NB4 (cell line): ENCODE measurements around the gene C6.

Experiments used
- CTCF ChIP-seq: IDR thresholded peaks from one replicate; pipeline ENCODE4 v1.5.1; 2012; ENCODE audit warnings: low read depth, low read length
- POLR2A ChIP-seq: IDR thresholded peaks from 2 replicates; pipeline ENCODE4 v1.6.1; 2011; ENCODE audit warnings: mild to moderate bottlenecking; ENCODE audit not compliant: insufficient read length; ENCODE audit errors: extremely low read depth

GRCh38 chr5:41095324-41096101 is 117.8 kb downstream of the C6 start:
- TF ChIP-seq CTCF = no peak
- no peak for TF ChIP-seq POLR2A
